ENCODE data around the gene BRD3. TPM values are rescaled to one million over a fixed set of nuclear protein-coding genes. Genes with fewer than 3 reads are reported as not detected.

Gene BRD3
- total and polyA plus RNA-seq, 2 donors from 2014 or later: 7.7 to 46.2 TPM

DNA sequence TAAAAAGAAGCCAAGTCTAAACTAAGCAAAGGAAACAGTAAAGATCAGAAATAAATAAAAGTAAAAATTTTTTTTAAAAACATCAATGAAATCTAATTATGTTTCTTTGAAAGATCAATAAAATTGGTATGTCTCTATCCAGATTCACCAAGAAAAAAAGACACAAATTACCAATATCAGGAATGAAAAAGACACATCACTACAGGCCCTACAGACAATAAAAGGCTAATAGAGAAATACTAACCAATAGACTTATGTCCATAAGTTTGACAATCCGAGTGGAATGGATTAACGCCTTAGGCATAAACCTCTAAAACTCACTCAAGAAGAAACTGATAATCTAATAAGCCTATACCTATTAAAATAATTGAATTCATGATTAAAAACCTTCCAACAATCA, 30.2 kb downstream of the BRD3 start:
- intact Hi-C loops (cut with DNase I): no loop called here
- FAIRE-seq (no peak), DNase-seq (no peak)
- Histone ChIP-seq H3K27ac (ENCODE audit: low read depth in 2 of 2, low read length in 2 of 2) (no peak overlapping the region), H3K9ac (ENCODE audit: low read length in 3 of 3) (no peak overlapping the region), H3K27me3 (ENCODE audit: control insufficient read depth, insufficient read depth, low read length) (no peaks in the 10 kb centered on the region), H3K4me3 (ENCODE audit: low read length in 3 of 3) (no peak overlapping the region), H3K4me1 (ENCODE audit: control insufficient read depth in 2 of 3, insufficient read depth in 2 of 3, low read depth in 1 of 3, low read length in 3 of 3) (no peaks in the 10 kb centered on the region), H3K36me3 (ENCODE audit: control insufficient read depth in 2 of 3, insufficient read depth in 3 of 3, low read length in 3 of 3) (peaks cover 6 to 32% (median 20%) of the 10 kb centered on the region in 3 donors), H3K9me3 (ENCODE audit: control insufficient read depth in 2 of 3, insufficient read depth in 1 of 3, low read length in 3 of 3) (no peaks in the 10 kb centered on the region)
- TF ChIP-seq, protein P1, sequence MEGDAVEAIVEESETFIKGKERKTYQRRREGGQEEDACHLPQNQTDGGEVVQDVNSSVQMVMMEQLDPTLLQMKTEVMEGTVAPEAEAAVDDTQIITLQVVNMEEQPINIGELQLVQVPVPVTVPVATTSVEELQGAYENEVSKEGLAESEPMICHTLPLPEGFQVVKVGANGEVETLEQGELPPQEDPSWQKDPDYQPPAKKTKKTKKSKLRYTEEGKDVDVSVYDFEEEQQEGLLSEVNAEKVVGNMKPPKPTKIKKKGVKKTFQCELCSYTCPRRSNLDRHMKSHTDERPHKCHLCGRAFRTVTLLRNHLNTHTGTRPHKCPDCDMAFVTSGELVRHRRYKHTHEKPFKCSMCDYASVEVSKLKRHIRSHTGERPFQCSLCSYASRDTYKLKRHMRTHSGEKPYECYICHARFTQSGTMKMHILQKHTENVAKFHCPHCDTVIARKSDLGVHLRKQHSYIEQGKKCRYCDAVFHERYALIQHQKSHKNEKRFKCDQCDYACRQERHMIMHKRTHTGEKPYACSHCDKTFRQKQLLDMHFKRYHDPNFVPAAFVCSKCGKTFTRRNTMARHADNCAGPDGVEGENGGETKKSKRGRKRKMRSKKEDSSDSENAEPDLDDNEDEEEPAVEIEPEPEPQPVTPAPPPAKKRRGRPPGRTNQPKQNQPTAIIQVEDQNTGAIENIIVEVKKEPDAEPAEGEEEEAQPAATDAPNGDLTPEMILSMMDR (IDR thresholded peaks at IDR 0.05; ENCODE audit: borderline replicate concordance, extremely low read depth, insufficient read depth): no peak

DNA sequence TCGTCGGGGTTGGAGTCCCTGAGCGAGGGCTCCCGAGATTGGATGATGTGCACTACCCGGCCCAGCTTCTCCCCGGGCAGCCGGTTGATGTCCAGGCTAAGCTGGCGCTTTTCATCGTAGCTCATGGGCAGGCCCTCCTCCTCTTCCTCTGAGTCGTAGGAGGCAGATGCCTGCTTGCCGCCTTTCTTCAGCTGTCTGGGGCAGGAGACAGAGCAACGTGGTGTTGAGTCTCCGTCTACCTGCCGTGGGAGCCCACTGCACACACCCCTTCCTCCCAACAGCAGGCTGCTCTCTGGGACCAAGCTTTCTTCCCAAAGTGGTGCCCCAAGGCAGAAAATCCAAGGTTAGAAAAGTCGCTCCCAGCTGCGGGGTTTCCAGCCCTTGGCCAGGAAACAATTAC, 31.7 kb downstream of the BRD3 start:
- intact Hi-C loops (cut with DNase I): no loop called here
- FAIRE-seq (no peak), DNase-seq (no peak)

DNA sequence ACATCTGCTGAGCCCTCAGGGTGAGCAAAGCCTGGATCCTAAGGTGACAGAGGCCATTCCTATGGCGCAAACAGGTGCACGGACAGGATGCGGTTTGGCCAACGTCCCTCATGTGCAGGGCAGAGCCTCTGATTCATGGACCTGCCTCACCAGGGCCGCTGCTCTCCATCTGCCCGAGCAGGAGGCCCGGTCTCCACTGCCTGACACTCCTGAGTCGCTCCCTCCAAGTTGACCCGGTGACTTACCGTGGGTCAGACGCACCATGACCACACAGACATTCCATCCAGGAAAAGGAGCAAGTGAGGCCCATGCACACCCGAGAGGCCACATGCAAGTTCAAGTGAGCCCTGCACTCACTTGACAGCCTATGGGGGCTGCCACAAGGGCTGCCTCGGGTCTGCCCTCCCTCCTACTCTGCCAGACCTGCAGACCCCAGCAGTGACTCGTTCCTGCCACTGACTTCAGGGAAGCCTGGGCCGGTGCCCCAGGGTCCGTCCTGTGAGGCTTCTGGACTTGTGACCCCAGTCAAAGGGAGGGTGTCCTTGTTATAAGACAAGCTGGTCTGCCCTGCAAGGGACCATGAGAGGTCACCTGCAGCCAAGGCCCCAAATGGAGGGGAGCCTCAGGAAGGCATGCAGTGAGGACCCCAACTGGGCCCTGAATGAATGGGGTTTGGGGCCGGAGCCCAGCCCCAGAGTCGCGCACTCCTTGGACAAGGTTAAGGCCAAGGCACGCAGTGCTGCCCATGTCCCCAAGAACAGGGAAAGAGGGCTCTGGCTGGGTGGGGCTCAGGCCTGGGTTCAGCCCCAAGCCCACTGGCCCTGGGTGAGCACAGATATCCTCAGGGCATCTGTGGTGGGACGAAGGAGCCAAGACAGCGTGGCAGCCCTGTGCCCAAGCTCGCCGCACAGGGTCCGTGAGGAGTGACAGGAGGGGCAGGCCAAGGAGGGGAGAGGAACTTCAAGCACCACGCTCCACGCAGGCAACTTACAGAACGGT, 32.5 kb downstream of the BRD3 start:
- DNase-seq (no peak), FAIRE-seq (no peak)
- Histone ChIP-seq H3K27me3 (ENCODE audit: control insufficient read depth, insufficient read depth, low read length) (no peaks in the 10 kb centered on the region), H3K36me3 (ENCODE audit: control insufficient read depth in 2 of 3, insufficient read depth in 3 of 3, low read length in 3 of 3) (peaks cover 6 to 36% (median 20%) of the 10 kb centered on the region in 3 donors), H3K9ac (ENCODE audit: low read length in 3 of 3) (no peak overlapping the region), H3K27ac (ENCODE audit: low read depth in 2 of 2, low read length in 2 of 2) (no peak overlapping the region), H3K4me1 (ENCODE audit: control insufficient read depth in 2 of 3, insufficient read depth in 2 of 3, low read depth in 1 of 3, low read length in 3 of 3) (no peaks in the 10 kb centered on the region), H3K9me3 (ENCODE audit: control insufficient read depth in 2 of 3, insufficient read depth in 1 of 3, low read length in 3 of 3) (no peaks in the 10 kb centered on the region), H3K4me3 (ENCODE audit: low read length in 3 of 3) (no peak overlapping the region)
- intact Hi-C loops (cut with DNase I): no loop called here
- TF ChIP-seq, protein P1 (IDR thresholded peaks at IDR 0.05; ENCODE audit: borderline replicate concordance, extremely low read depth, insufficient read depth): no peak

More for the DNA sequence above, 31.7 kb downstream of the BRD3 start:
- H3K9ac ChIP-seq (ENCODE audit: low read length in 3 of 3): no peak overlapping the region
- TF ChIP-seq, protein P1 (IDR thresholded peaks at IDR 0.05; ENCODE audit: borderline replicate concordance, extremely low read depth, insufficient read depth): no peak
- H3K36me3 ChIP-seq (ENCODE audit: control insufficient read depth in 2 of 3, insufficient read depth in 3 of 3, low read length in 3 of 3): peaks cover 6 to 33% (median 20%) of the 10 kb centered on the region in 3 donors
- no peak overlapping the region for H3K4me3 ChIP-seq (ENCODE audit: low read length in 3 of 3)
- H3K27ac ChIP-seq (ENCODE audit: low read depth in 2 of 2, low read length in 2 of 2): no peak overlapping the region
- H3K4me1 ChIP-seq (ENCODE audit: control insufficient read depth in 2 of 3, insufficient read depth in 2 of 3, low read depth in 1 of 3, low read length in 3 of 3): no peaks in the 10 kb centered on the region
- no peaks in the 10 kb centered on the region for H3K27me3 ChIP-seq (ENCODE audit: control insufficient read depth, insufficient read depth, low read length)
- H3K9me3 ChIP-seq (ENCODE audit: control insufficient read depth in 2 of 3, insufficient read depth in 1 of 3, low read length in 3 of 3): no peaks in the 10 kb centered on the region
